GM13976 (cell line): ENCODE measurements around the gene AJM1.
"Not testable (repeated sequence)": the region's sequence is repeated elsewhere in the genome, so short reads cannot be mapped to it uniquely, and the experiment has no call there.

Experiments
- DNase-seq: peaks from one replicate; pipeline ENCODE4 v3.0.0; 2012; ENCODE audit warnings: low spot score
- CTCF ChIP-seq: IDR thresholded peaks from 2 replicates; pipeline ENCODE4 v1.5.1; 2012; ENCODE audit warnings: borderline replicate concordance, mild to moderate bottlenecking; ENCODE audit not compliant: insufficient read depth; ENCODE audit errors: extremely low read depth, missing control alignments, control extremely low read depth
- in situ Hi-C: fragments of 300-500 bp; cut with MboI; formaldehyde crosslinking; loops from one replicate; pipeline ENCODE4 v1.12.0; 2022; ENCODE audit warnings: low sequenced_read_pairs, mixed read lengths, inconsistent platforms; ENCODE audit not compliant: unreplicated experiment

Gene AJM1

GRCh38 chr9:136876476-136876875 lies 34.2 kb downstream of the AJM1 start:
- in situ Hi-C loops, result no loop called here
- TF ChIP-seq CTCF, result no peak
- DNase-seq, result no peak

GRCh38 chr9:136880651-136881050 lies 38.4 kb downstream of the AJM1 start:
- in situ Hi-C loops, result no loop called here
- peak; percentile 64 for DNase-seq
- TF ChIP-seq CTCF, result no peak

- no peak for TF ChIP-seq CTCF
- in situ Hi-C loops, result no loop called here
- DNase-seq, result peak; percentile 78
Observed at GRCh38 chr9:136881691-136882108, 39.4 kb downstream of the AJM1 start.

GRCh38 chr9:136882109-136882946 lies 40.0 kb downstream of the AJM1 start:
- DNase-seq, result peak; percentile 91
- TF ChIP-seq CTCF, result no peak
- in situ Hi-C loops, result no loop called here

- in situ Hi-C loops, DNase-seq: not testable (repeated sequence)
Observed at GRCh38 chr9:136882947-136883283, 40.6 kb downstream of the AJM1 start.

- in situ Hi-C loops, DNase-seq: not testable (repeated sequence)
Observed at GRCh38 chr9:136883670-136884069, 41.4 kb downstream of the AJM1 start.

- DNase-seq, result peak; percentile 100
- in situ Hi-C loops, result no loop called here
- TF ChIP-seq CTCF, result no peak
Observed at GRCh38 chr9:136885950-136886578, 43.8 kb downstream of the AJM1 start, which contains the start of gene TRAF2. Gene TRAF2, plus strand, starts transcription at chr9:136886516. Its CDS starts 12,225 bp downstream, at chr9:136898741.
